ENCODE results near the gene ANP32B.

ANP32B gene

DNA sequence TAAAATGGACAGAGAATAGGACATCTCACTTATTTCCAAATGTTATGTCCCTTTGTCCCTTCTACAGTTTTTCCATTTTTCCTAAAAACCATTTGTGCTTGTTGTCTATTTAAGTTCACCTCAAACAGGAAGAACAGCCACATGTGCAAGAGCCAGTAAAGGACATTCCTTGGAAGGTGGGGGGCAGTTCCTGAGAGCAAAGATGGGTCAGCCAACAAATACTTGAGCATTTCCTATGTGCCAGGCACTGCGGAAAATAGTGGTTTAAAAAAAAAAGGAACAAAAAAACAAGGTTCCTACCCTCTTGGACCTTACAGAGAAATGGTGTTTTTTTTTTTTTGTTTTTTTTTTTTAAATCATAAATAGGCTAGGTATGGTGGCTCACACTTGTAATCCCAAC, 26.8 kb downstream of the ANP32B start:
- Histone ChIP-seq H3K4me1 (ENCODE audit: low read depth, poor library complexity, severe bottlenecking) (peaks cover 7% of the 10 kb centered on the region), H3K36me3 (ENCODE audit: insufficient read depth) (peaks cover 33% of the 10 kb centered on the region), H3K4me3 (IDR thresholded peaks at IDR 0.05; ENCODE audit: insufficient read depth, low read depth, low read length) (no peak overlapping the region), H3K9ac (no peak overlapping the region), H2AFZ (ENCODE audit: low read depth) (no peak overlapping the region), H3K4me2 (no peak overlapping the region), H4K20me1 (ENCODE audit: insufficient read depth) (no peaks in the 10 kb centered on the region; the same call in none of the 2 replicates), H3K79me2 (ENCODE audit: insufficient read depth, low read depth) (peaks cover 48% of the 10 kb centered on the region), H3K27ac (no peak overlapping the region), H3K27me3 (ENCODE audit: insufficient read depth, low read depth) (no peaks in the 10 kb centered on the region)
- TF ChIP-seq, protein P1, sequence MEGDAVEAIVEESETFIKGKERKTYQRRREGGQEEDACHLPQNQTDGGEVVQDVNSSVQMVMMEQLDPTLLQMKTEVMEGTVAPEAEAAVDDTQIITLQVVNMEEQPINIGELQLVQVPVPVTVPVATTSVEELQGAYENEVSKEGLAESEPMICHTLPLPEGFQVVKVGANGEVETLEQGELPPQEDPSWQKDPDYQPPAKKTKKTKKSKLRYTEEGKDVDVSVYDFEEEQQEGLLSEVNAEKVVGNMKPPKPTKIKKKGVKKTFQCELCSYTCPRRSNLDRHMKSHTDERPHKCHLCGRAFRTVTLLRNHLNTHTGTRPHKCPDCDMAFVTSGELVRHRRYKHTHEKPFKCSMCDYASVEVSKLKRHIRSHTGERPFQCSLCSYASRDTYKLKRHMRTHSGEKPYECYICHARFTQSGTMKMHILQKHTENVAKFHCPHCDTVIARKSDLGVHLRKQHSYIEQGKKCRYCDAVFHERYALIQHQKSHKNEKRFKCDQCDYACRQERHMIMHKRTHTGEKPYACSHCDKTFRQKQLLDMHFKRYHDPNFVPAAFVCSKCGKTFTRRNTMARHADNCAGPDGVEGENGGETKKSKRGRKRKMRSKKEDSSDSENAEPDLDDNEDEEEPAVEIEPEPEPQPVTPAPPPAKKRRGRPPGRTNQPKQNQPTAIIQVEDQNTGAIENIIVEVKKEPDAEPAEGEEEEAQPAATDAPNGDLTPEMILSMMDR (conservative IDR thresholded peaks at IDR 0.05; ENCODE audit: low read depth, low read length), result no peak

DNA sequence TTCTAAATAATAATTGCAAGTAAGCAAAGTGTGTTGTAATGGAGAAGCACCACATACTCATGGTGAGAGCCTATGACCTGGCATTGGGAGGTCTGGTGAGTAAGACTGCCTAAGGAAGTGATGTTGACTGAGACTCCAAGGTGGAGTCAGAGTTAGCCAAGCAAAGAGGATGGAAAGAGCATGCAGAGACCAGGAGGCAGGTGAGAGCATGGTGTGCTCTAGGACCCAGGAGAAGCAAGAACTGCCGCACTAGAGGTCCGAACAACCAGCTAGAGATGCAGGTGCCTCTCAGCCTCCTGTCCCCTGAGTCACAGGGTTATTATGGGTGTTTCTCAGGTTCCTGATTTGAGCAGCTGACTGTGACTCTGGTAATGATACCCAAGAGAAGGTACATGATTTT, 27.3 kb downstream of the ANP32B start:
- H4K20me1 ChIP-seq (ENCODE audit: insufficient read depth), result no peaks in the 10 kb centered on the region; the same call in none of the 2 replicates
- no peak overlapping the region for H3K4me2 ChIP-seq

DNA sequence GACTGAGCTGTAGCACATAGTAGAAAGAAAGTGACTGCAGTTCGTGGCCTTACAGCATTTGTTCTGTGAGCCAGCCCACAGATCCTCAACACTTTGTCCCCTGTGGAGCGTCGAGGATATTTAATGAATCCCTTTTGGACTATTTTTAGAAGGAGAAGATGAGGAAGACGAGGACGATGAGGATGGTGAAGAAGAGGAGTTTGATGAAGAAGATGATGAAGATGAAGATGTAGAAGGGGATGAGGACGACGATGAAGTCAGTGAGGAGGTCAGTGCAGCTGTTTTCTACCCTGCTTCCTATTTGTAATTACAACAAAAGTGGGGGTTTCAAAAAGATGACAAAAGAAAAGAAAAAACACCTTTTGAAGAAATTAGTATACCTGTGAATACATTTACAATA, 28.0 kb downstream of the ANP32B start:
- Histone ChIP-seq H3K36me3 (ENCODE audit: insufficient read depth) (peaks cover 42% of the 10 kb centered on the region), H3K4me3 (IDR thresholded peaks at IDR 0.05; ENCODE audit: insufficient read depth, low read depth, low read length) (no peak overlapping the region), H3K27me3 (ENCODE audit: insufficient read depth, low read depth) (no peaks in the 10 kb centered on the region), H4K20me1 (ENCODE audit: insufficient read depth) (no peaks in the 10 kb centered on the region; the same call in none of the 2 replicates), H2AFZ (ENCODE audit: low read depth) (no peak overlapping the region), H3K79me2 (ENCODE audit: insufficient read depth, low read depth) (peaks cover 37% of the 10 kb centered on the region), H3K4me2 (no peak overlapping the region), H3K4me1 (ENCODE audit: low read depth, poor library complexity, severe bottlenecking) (peaks cover 19% of the 10 kb centered on the region), H3K9ac (no peak overlapping the region), H3K27ac (no peak overlapping the region)
- TF ChIP-seq, protein P1 (conservative IDR thresholded peaks at IDR 0.05; ENCODE audit: low read depth, low read length), result no peak

More for the DNA sequence above, 27.3 kb downstream of the ANP32B start:
- Histone ChIP-seq H3K27ac (no peak overlapping the region), H3K4me1 (ENCODE audit: low read depth, poor library complexity, severe bottlenecking) (peaks cover 12% of the 10 kb centered on the region), H3K4me3 (IDR thresholded peaks at IDR 0.05; ENCODE audit: insufficient read depth, low read depth, low read length) (no peak overlapping the region), H3K27me3 (ENCODE audit: insufficient read depth, low read depth) (no peaks in the 10 kb centered on the region), H3K9ac (no peak overlapping the region), H3K79me2 (ENCODE audit: insufficient read depth, low read depth) (peaks cover 44% of the 10 kb centered on the region), H2AFZ (ENCODE audit: low read depth) (no peak overlapping the region), H3K36me3 (ENCODE audit: insufficient read depth) (peaks cover 38% of the 10 kb centered on the region)
- TF ChIP-seq, protein P1 (conservative IDR thresholded peaks at IDR 0.05; ENCODE audit: low read depth, low read length), result no peak

DNA sequence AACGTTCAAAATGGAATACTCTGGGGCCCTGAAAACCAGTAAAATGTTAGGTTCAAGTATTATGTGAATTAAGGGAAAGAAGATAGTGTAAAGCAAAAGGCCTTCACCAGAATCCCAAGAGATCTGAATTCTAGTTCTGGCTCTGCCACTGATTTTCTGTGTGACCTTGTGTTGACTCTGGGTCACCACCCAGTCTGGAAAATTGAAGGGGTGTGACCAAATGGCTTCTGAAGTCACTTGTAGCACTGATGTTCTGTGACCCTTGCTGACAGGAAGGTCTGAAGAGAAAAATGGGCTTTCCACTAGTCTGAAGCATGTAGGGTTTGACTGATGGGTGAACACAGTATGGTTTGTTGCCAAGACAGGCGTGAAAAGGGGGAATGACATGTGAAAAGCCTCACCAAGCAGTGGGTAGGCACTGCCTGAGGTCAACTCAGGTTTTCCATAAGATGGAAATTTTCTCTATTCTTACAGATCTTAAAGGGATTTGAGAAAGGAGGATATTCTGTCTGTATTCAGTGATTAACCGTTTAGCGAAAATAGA, 33.1 kb downstream of the ANP32B start:
- Histone ChIP-seq H2AFZ (ENCODE audit: low read depth) (no peak overlapping the region), H3K4me1 (ENCODE audit: low read depth, poor library complexity, severe bottlenecking) (peaks cover 43% of the 10 kb centered on the region), H3K9ac (no peak overlapping the region), H3K27me3 (ENCODE audit: insufficient read depth, low read depth) (no peaks in the 10 kb centered on the region), H3K4me2 (peak overlapping the region; percentile 66; the same call in 1 of the 2 replicates), H4K20me1 (ENCODE audit: insufficient read depth) (no peaks in the 10 kb centered on the region; the same call in 1 of the 2 replicates), H3K36me3 (ENCODE audit: insufficient read depth) (peaks cover 26% of the 10 kb centered on the region), H3K27ac (peak overlapping the region; percentile 27; the same call in 1 of the 2 replicates), H3K4me3 (IDR thresholded peaks at IDR 0.05; ENCODE audit: insufficient read depth, low read depth, low read length) (no peak overlapping the region), H3K79me2 (ENCODE audit: insufficient read depth, low read depth) (peaks cover 10% of the 10 kb centered on the region; the same call in 1 of the 2 replicates)
- TF ChIP-seq, protein P1 (conservative IDR thresholded peaks at IDR 0.05; ENCODE audit: low read depth, low read length), result no peak
